Fibroblast of mammary gland (primary cell): Measurements from ENCODE around the gene PRKX.
"Not testable (repeated sequence)": the region's sequence is repeated elsewhere in the genome, so short reads cannot be mapped to it uniquely, and the experiment has no call there.

Experiments
- DNase-seq: peaks from one replicate; pipeline ENCODE4 v3.0.0-alpha.2; 2010; ENCODE audit warnings: low read depth
- H3K4me3 ChIP-seq: 2 replicates; pipeline ENCODE4 v1.5.1; 2011; ENCODE audit warnings: low read depth, mild to moderate bottlenecking, low read length, moderate library complexity; ENCODE audit not compliant: control insufficient read depth
- CTCF ChIP-seq: conservative IDR thresholded peaks from 2 replicates; pipeline ENCODE4 v1.5.1; 2011; ENCODE audit warnings: low read depth, low read length, inconsistent platforms; ENCODE audit not compliant: control insufficient read depth, insufficient read depth

The PRKX gene

GRCh38 chrX:3733043-3733430, 19.6 kb upstream of the PRKX start:
- DNase-seq = no peak
- H3K4me3 ChIP-seq = no peak overlapping the region
- no peak for TF ChIP-seq CTCF

GRCh38 chrX:3732326-3733042, 19.0 kb upstream of the PRKX start:
- not testable (repeated sequence) for DNase-seq, H3K4me3 ChIP-seq

GRCh38 chrX:3728454-3728853, 15.0 kb upstream of the PRKX start:
- peak; percentile 48 for DNase-seq
- no peak for TF ChIP-seq CTCF
- no peak overlapping the region for H3K4me3 ChIP-seq

- H3K4me3 ChIP-seq, DNase-seq: not testable (repeated sequence)
These were observed 10.0 kb upstream of the PRKX start for GRCh38 chrX:3723460-3723859.

GRCh38 chrX:3717742-3718420, 4.4 kb upstream of the PRKX start:
- H3K4me3 ChIP-seq = no peak overlapping the region
- peak; percentile 52 for DNase-seq
- no peak for TF ChIP-seq CTCF

- no peak for DNase-seq
- TF ChIP-seq CTCF = no peak
- no peak overlapping the region for H3K4me3 ChIP-seq
These were observed 2.5 kb upstream of the PRKX start for GRCh38 chrX:3715921-3716320.

GRCh38 chrX:3714706-3715479, 1.4 kb upstream of the PRKX start:
- not testable (repeated sequence) for H3K4me3 ChIP-seq, DNase-seq

GRCh38 chrX:3713937-3714434, 537 bp upstream of the PRKX start:
- H3K4me3 ChIP-seq = peak overlapping the region; percentile 44
- DNase-seq = no peak

More at GRCh38 chrX:3713937-3714434, 537 bp upstream of the PRKX start:
- TF ChIP-seq CTCF = no peak
